NOMO-1 (cell line): Measurements from ENCODE around the gene SEC24D.

Source experiments
- DNase-seq, 2 experiments: peaks; one replicate each; lab custom pipeline; 2025; ENCODE audit not compliant: unreplicated experiment in 2 of 2; lab: John Stamatoyannopoulos, UW

The SEC24D gene

GRCh38 chr4:118843237-118843636, 7.3 kb upstream of the SEC24D start:
- no peak for DNase-seq

GRCh38 chr4:118842055-118842454, 6.1 kb upstream of the SEC24D start:
- DNase-seq, result no peak

GRCh38 chr4:118839221-118839927, 3.4 kb upstream of the SEC24D start:
- no peak for DNase-seq

GRCh38 chr4:118837121-118837507, 1.2 kb upstream of the SEC24D start:
- DNase-seq, result no peak

GRCh38 chr4:118836301-118837120, 585 bp upstream of the SEC24D start:
- peak; percentile 28 to 50 for DNase-seq

GRCh38 chr4:118834960-118835569, 861 bp downstream of the SEC24D start:
- DNase-seq, result peak; percentile 48 to 76

GRCh38 chr4:118834070-118834469, 1.9 kb downstream of the SEC24D start:
- no peak for DNase-seq

- DNase-seq, result no peak
Measured at GRCh38 chr4:118833192-118833820, 2.6 kb downstream of the SEC24D start.

GRCh38 chr4:118829107-118829506, 6.8 kb downstream of the SEC24D start:
- no peak for DNase-seq

GRCh38 chr4:118826723-118827444, 9.0 kb downstream of the SEC24D start:
- no peak for DNase-seq

- no peak for DNase-seq
Measured at GRCh38 chr4:118825799-118826198, 10.1 kb downstream of the SEC24D start.

GRCh38 chr4:118824141-118824540, 11.8 kb downstream of the SEC24D start:
- DNase-seq, result no peak

- DNase-seq, result no peak
Measured at GRCh38 chr4:118823471-118823870, 12.5 kb downstream of the SEC24D start.

GRCh38 chr4:118821590-118822293, 14.2 kb downstream of the SEC24D start:
- DNase-seq, result no peak

GRCh38 chr4:118817178-118817930, 18.6 kb downstream of the SEC24D start:
- no peak for DNase-seq

GRCh38 chr4:118816538-118817177, 19.3 kb downstream of the SEC24D start:
- no peak for DNase-seq

- no peak for DNase-seq
Measured at GRCh38 chr4:118814891-118815290, 21.0 kb downstream of the SEC24D start.

GRCh38 chr4:118814058-118814457, 21.9 kb downstream of the SEC24D start:
- no peak for DNase-seq

- no peak for DNase-seq
Measured at GRCh38 chr4:118813561-118813960, 22.4 kb downstream of the SEC24D start.
